Activated gamma-delta T cell treated with Interleukin-2 at 50 U/mL for 16 hours (primary cell): ENCODE data around the gene CPEB4.

ENCODE experiments used
- DNase-seq: peaks from one replicate; pipeline ENCODE4 v3.0.0-alpha.2; 2020

Gene CPEB4

DNA sequence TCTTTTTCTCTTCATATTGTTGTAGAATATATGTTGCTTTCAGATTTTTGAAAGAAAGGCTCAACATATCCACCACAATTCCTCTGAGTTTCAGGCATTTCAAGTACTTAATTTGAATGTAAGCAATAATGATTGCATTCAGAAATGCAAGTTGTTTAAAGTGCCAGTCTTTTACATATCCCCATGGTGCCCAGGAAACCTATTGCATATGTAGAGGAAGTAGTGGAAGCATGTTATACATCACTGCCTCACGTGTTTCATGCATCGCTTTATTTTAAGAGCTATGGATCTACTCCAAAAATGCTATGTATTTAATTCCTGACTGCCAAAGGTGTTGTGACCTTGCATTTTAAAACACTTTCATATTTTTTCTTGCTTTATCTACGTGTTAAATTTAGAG is 28.1 kb downstream of the CPEB4 start:
- DNase-seq = no peak

DNA sequence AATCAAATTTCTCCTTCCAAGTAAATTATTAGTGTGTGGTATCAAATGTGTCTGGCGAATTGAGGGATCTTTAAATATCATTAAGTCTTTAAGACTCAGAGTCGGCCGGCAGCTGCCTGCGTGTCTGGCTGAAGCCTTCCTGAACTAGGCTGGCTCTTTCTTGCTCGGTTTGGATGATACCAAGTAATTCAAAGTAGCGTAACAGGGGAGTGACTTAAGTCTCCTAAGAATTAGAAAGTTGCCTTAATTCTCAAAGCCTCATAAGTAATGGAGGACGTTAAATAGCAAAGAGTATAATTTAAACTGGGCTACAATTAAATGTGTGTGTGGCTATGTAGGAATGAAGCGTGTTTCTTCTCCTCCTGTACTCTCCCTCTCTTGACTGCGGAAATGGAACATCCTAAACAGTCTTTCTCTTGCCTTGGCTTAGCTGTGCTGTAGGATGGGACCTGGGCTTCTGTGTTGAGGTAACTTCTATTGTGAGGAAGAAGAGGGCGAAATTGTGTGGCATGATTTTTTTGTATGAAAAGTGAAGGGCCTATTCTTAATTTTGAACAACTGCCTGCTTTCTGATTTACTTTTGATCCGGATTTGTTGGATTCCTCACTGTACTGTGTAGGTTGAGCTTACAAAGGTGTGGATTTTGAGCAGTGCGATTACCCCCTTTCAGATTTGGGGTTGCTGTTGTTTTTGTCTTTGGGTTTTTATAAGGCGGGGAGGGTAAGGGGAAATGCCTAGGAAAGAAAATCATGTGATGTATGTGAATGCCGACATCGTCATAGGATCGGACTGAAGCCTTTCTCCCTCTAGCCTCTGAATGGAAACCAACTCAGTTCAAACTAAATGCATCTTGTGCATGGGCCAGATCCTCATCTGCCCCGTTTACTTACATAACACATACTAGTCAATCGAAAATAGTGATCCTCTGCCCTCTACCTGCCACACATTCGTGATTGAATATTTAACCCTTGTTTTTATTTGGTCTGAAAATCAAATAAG is 29.9 kb downstream of the CPEB4 start:
- peak; percentile 45 for DNase-seq

GRCh38 chr5:173919443-173919842 is 31.3 kb downstream of the CPEB4 start:
- no peak for DNase-seq

GRCh38 chr5:173920024-173920753 is 32.0 kb downstream of the CPEB4 start:
- DNase-seq = no peak

DNA sequence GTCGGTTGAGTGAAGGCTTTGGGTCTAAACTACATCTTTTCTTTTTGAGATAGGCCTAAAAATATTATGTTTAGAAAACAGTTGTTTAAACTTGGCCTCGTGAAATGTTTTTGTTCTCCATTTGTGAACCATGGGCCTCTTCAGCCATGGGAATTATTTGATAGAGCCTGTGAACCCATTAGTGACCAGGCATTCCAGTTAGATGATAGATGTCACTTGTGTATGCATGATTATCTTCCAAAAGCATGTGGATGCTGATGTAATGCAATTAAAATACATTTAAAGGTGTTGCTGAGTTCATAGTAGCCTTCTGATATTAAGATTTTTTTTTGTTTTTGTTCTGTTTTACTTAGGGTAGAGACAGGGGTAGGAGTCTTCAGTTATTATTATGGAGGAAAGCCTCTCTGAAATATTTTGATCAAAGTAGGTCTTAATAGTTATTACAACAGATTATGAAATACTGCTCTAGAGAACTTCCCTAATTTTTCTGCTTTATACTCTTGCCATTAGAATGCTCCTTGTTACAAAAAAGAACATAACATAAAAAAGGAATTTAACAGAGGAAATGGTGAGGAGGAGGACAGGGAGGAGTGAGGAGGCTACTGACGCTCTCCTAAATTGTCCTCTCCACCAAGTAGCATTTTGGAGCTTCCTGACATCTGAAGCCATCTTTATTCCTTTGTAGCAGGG is 32.9 kb downstream of the CPEB4 start:
- DNase-seq = no peak

- DNase-seq = no peak
Measured at GRCh38 chr5:173922527-173922926, 34.4 kb downstream of the CPEB4 start.

DNA sequence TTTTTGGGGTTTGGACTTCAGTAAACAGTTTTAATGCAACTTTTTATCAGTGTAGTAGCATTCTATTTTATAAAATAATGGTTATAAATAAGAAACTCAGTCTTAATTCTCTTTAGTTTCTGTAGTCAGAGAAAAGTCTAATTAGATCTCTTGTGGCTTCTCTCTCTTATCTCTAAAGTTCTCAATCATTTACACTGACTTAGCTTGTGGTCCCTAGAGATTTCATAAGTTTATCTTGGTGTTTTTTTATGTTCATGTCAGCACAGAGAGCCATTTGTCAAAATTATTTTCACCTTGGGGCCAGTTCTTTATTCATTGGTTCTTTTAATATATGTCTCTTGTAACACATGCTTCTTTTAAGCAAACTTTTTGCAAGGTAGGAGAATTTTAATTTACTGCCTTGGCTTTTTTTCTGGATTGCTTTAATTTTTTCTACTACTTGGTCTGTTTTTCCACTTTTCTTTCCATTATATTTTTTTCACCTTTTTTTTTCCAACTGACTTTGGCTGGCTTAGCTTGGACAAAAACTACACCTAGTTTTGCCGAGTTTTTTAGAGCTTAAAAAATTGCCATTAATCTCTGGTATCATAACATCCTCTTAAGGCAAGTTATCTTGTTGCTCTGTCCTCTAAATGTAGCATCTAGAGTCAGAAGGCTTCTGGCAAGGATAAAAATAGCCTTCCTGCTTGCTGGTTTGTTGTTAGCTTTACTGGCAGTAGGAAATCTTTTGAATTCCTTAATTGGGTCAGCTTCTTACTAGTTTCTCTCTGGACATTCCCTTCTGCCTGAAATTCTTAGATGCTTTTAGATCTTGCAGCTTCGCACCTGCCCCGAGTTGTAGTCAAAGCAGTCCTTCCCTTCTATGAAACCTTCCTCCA is 35.3 kb downstream of the CPEB4 start:
- no peak for DNase-seq

DNA sequence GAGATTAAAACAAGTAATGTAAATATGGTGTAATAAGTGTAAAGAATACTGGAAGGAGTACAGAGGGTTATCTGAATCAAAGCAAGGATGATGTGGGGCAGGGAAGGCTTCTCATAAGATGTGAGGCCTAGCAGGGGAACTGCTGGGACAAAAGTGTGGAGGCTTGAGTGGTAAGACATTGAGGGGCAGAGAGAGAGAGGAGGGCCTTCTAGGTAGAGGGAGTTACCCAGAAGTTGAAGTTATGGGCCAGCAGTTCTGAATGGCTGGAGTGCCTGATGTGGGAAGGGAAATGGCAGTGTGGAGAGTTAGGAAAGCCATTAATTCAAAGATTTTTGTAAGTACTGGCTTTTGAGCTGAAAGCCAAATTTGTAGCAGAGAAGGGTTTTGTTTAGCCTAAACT is 36.8 kb downstream of the CPEB4 start:
- no peak for DNase-seq

GRCh38 chr5:173925449-173926071 is 37.4 kb downstream of the CPEB4 start:
- DNase-seq = peak; percentile 36

- no peak for DNase-seq
Measured at GRCh38 chr5:173926359-173926758, 38.2 kb downstream of the CPEB4 start.

GRCh38 chr5:173928871-173929574 is 40.9 kb downstream of the CPEB4 start:
- DNase-seq = no peak

DNA sequence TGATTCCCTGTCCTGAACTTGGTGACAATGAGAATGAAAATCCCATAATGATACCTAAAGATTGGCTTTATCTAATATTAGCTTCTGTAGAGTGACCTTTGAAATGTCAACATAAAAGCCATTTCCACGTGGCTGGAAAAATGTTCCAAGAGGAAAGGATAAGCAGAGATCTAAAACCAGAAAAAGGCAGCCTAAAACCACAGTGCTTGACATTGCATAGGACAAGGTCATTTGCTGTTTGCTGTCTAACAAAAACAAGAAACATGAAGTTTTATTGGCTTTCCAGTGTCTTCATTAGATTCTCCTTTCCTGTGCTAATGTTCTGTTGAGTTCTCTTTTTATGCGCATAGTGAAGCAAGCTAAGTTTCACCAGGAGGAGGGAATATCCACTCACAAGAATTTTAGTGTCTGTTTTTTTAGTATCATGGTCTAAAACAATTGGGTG is 44.6 kb downstream of the CPEB4 start:
- DNase-seq = no peak

DNA sequence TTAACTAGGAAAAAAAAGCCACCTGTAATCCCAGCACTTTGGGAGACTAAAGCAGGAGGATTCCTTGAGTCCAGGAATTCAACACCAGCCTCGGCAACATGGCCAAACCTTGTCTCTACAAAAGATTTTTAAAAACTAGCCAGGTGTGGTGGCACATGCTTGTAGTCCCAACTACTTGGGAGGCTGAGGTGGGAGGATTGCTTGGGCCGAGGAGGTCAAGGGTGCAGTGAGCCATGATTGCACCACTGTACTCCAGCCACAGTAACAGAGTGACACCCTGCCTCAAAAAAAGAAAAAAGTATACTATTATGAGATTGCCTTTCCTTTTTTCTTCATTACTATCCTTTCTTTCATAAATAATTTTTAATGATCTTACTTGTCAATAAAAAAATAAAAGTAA is 45.8 kb downstream of the CPEB4 start:
- DNase-seq = no peak

DNA sequence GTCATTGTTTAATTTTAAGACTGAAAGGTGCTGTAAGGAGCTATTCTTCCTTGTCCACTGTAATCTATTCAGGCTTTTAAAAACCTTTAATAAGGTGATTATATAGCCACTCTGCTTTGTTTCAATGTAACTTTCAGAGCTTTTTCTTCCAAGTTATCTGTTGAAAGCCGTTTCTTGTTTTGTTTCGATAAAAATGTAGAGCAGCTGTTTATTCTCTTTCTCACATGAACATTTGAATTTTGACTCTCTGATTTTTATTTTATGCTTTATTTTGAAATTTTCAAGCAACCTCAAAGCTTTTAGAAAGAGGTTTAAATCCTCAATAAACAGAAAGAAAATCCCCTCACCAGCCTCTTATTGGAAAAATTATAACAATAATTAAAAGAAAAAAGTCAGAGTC is 47.2 kb downstream of the CPEB4 start:
- no peak for DNase-seq

GRCh38 chr5:173940269-173940668 is 52.1 kb downstream of the CPEB4 start:
- DNase-seq = no peak

DNA sequence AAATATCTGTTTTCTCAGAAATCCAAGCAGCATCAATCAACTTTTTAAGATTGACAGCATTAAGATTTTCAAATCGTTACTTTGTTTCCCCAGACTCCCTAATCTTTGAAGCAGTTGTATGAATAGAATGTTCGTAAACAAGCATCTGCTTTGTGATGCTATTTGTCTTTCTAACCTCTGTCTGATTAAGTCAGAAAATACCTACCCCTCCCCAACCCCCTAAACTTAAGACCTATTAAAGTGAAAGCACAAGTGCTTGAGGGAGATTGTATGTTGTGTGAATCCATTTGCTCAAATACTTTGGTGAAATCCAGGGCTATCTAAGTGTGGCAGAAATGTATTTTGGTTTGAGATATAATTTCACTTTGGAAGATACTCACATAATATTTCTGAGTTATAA is 53.0 kb downstream of the CPEB4 start:
- DNase-seq = no peak

GRCh38 chr5:173941758-173942401 is 53.7 kb downstream of the CPEB4 start:
- no peak for DNase-seq

- no peak for DNase-seq
Measured at GRCh38 chr5:173944511-173944910, 56.4 kb downstream of the CPEB4 start.

GRCh38 chr5:173945160-173945559 is 57.0 kb downstream of the CPEB4 start:
- no peak for DNase-seq

DNA sequence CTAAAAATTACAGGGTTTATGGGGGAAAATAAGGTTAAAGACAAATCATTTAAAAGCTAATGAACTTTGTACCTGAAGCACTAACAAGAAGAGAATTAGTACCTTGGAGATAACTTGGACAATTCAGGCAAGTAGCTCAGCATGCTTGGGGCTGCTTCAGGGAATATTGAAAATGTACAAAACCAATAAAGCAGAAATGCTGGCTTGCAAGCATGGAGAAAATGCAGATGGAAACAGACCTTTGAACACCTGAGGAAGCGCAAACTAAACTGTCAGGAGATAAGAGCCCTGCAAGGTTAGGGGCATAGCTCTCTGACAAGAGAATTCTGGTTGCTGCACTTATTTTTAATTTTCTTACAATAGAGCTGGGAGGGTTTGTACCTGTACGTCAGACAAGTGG is 58.2 kb downstream of the CPEB4 start:
- no peak for DNase-seq

DNA sequence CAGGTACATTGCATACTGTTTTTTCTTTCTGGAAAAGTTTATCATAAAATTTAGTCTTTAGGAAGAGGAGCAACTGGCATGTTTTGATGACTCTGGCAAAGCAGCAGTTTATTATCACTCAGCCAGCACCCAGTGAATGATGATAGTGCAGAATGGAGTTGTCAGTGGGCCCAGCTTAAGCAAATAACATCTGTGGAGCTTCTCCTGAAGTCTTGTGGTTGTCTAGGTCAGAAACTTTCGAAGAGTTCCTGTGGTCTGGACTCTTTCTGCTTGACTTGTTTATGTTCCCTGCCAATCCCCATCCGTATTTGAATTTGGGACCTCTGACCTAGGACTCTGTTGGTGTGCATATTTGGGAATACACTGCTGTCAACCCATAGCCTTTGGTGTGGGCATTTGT is 62.7 kb downstream of the CPEB4 start:
- no peak for DNase-seq
